Body of pancreas (tissue), 4 donors: Measurements from ENCODE around the gene VSIG2. TPM values are rescaled to one million over a fixed set of nuclear protein-coding genes. Genes with fewer than 3 reads are reported as not detected.

Experiments
- ATAC-seq: fragments of 150-250 bp; one replicate; pipeline ENCODE4 v1.9.1; 2016
- DNase-seq, 4 donors: peaks; one replicate each; pipeline ENCODE4 v3.0.0-alpha.2; 2019
- H3K27ac ChIP-seq, 4 donors: fragments of 200-600 bp; sonication (generic); 1 replicate in 3 of 4; 2 replicates in 1 of 4; pipeline versions ENCODE4 v1.5.1 to v1.6.1; 2016 to 2019; ENCODE audit warnings: mild to moderate bottlenecking in 1 of 4, mixed read lengths in 1 of 4, moderate library complexity in 1 of 4
- H3K27me3 ChIP-seq, 2 donors: fragments of 200-600 bp; sonication (generic); one replicate each; pipeline ENCODE4 v1.6.0; 2016; ENCODE audit warnings: mild to moderate bottlenecking in 1 of 2
- H3K36me3 ChIP-seq, 2 donors: fragments of 200-600 bp; sonication (generic); replicated peaks in 1 of 2; 2 replicates each; pipeline ENCODE4 v1.5.1; 2016; ENCODE audit warnings: low read depth in 2 of 2; ENCODE audit not compliant: insufficient read depth in 1 of 2
- H3K4me1 ChIP-seq: fragments of 200-600 bp; sonication (generic); one replicate; pipeline ENCODE4 v1.6.0; 2016
- H3K4me3 ChIP-seq, 2 donors: fragments of 200-600 bp; sonication (generic); 1 replicate in 1 of 2; 2 replicates in 1 of 2; pipeline ENCODE4 v1.5.1; 2016 to 2019
- H3K9me3 ChIP-seq, 3 donors: fragments of 200-600 bp; sonication (generic); 1 replicate in 2 of 3; 2 replicates in 1 of 3; pipeline ENCODE4 v1.5.1; 2016
- CTCF ChIP-seq, 7 experiments: fragments of 450-650 bp in 4 of 7; fragments of 200-600 bp in 3 of 7; sonication (generic) in 3 of 7; IDR thresholded peaks; one replicate each; pipeline ENCODE4 v1.5.1; 2016 to 2019; ENCODE audit warnings: antibody characterized with exemption in 7 of 7
- POLR2A ChIP-seq, 3 donors: fragments of 450-650 bp; IDR thresholded peaks; one replicate each; pipeline ENCODE4 v1.6.1; 2016; ENCODE audit warnings: antibody characterized with exemption in 3 of 3, mild to moderate bottlenecking in 2 of 3
- WGBS, 2 donors: methylation state at CpG; one replicate each; pipeline ENCODE4 v1.1.5; 2017; 5-methylcytosine and 5-hydroxymethylcytosine counted together
- intact Hi-C: fragments of 100-400 bp; cut with DNase I; formaldehyde crosslinking; loops from one replicate; pipeline ENCODE4 v1.15.1; 2023
- total RNA-seq, 2 donors: library from RNA; depleted of rRNA; stranded (reverse); fragments of >200 nt; gene quantifications; one replicate each; pipeline ENCODE4 v1.1.0, GENCODE V29; 2016

Gene VSIG2
- total RNA-seq, 2 donors from 2014 or later = 7.0 TPM; not detected in 1

GRCh38 chr11:124712392-124712791 lies 39.7 kb downstream of the VSIG2 start:
- DNase-seq (no peak), ATAC-seq (no peak)
- TF ChIP-seq POLR2A (IDR thresholded peaks at IDR 0.05) = no peak
- no peak for TF ChIP-seq CTCF (IDR thresholded peaks at IDR 0.05)
- Histone ChIP-seq H3K9me3 (no peaks in the 10 kb centered on the region), H3K27me3 (no peaks in the 10 kb centered on the region), H3K27ac (no peak overlapping the region), H3K36me3 (no peaks in the 10 kb centered on the region), H3K4me1 (peaks cover under 1% of the 10 kb centered on the region), H3K4me3 (no peak overlapping the region)
- WGBS, 2 donors = 49 to 54% methylated on average over 3 of the region's 3 CpGs
- intact Hi-C loops = no loop called here

DNA sequence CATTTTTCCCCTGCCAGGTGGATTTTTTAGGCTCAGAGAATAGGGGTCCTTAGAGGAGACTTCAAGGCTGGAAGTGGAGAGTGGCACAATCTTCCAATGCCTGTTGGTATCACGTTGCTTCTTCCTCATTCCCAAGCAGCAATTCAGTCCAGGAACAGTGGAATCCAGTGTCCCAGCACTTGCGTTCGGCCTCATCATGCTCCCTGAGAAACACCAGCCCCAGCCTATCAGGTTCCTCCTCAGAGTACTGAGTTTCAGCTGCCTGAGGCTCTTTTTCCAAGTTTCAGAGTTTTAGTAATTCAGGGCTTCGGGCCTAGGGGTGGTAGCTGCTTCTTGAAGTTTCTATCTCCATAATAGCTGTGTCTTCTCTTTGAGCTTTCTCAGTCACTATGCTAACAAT lies 44.2 kb downstream of the VSIG2 start:
- TF ChIP-seq CTCF (IDR thresholded peaks at IDR 0.05) (no peak), POLR2A (IDR thresholded peaks at IDR 0.05) (no peak)
- intact Hi-C loops = no loop called here
- DNase-seq = no peak

DNA sequence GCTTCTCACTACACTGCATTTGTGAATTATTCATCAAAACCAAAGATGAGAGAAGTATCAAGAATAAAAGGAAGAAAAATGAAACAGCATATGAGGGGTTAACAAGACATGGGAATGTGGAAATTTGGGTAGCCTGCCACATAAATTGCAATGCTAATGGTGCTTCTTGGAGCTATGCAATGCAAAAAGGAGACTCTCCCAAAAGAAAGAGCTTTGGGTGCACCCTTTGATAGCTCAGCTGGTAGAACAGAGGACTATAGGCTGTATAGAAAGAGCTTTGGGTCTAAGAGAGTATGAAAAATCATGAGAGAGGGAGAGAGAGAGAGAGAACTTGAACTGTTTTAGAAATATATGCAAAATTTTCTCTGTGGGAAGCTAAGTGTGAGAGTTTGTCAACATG lies 52.0 kb downstream of the VSIG2 start:
- no peak overlapping the region for H3K4me3 ChIP-seq
- no peak for TF ChIP-seq CTCF (IDR thresholded peaks at IDR 0.05)
- no peak for TF ChIP-seq POLR2A (IDR thresholded peaks at IDR 0.05)
- H3K9me3 ChIP-seq = no peaks in the 10 kb centered on the region
- H3K4me1 ChIP-seq = no peaks in the 10 kb centered on the region
- intact Hi-C loops = no loop called here
- no peaks in the 10 kb centered on the region for H3K27me3 ChIP-seq
- ATAC-seq = no peak
- no peak for DNase-seq
- no peak overlapping the region for H3K27ac ChIP-seq
- H3K36me3 ChIP-seq = no peaks in the 10 kb centered on the region

More for the DNA sequence above, 44.2 kb downstream of the VSIG2 start:
- H3K27me3 ChIP-seq = no peaks in the 10 kb centered on the region
- H3K36me3 ChIP-seq = no peaks in the 10 kb centered on the region
- no peak for ATAC-seq
- 70 to 85% methylated on average over 4 of the region's 4 CpGs for WGBS, 2 donors
- H3K9me3 ChIP-seq = no peaks in the 10 kb centered on the region
- no peak overlapping the region for H3K27ac ChIP-seq
- H3K4me3 ChIP-seq = no peak overlapping the region
- H3K4me1 ChIP-seq = no peaks in the 10 kb centered on the region

DNA sequence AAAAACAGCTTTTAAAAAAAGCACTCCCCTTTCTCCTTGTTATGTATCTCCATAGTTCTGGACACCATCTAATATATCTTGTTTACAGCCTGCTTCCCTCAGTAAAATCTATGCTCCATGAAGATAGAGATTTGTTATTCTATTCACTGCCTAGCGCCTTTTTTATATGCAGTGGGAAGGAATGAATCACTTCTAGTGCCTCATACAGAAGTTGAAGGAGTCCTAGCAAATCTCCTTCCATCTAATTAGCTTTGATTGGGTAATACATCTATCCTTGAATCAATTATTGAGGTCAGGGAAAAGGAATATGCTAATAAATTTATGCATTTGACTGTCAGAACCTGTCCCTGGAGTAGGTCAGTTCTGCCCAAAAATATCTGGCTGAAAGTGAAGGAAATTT lies 52.5 kb downstream of the VSIG2 start:
- no peak overlapping the region for H3K27ac ChIP-seq
- ATAC-seq = no peak
- H3K36me3 ChIP-seq = no peaks in the 10 kb centered on the region
- no peaks in the 10 kb centered on the region for H3K4me1 ChIP-seq
- DNase-seq = no peak
- H3K27me3 ChIP-seq = no peaks in the 10 kb centered on the region
- intact Hi-C loops = no loop called here
- H3K9me3 ChIP-seq = no peaks in the 10 kb centered on the region
- TF ChIP-seq CTCF (IDR thresholded peaks at IDR 0.05) (no peak), POLR2A (IDR thresholded peaks at IDR 0.05) (no peak)
- WGBS, 2 donors = 69 to 79% methylated on average over 1 of the region's 1 CpG
- H3K4me3 ChIP-seq = no peak overlapping the region

Other genes starting within 250 kb of the VSIG2 start
- not detected for gene OR8B12, start 208.6 kb downstream of the VSIG2 start, total RNA-seq
- not detected for gene OR8A1, start 182.3 kb downstream of the VSIG2 start, total RNA-seq
- not detected for gene PANX3, start 140.8 kb downstream of the VSIG2 start, total RNA-seq
- 10 to 100 TPM; 18.9 to 23.4 TPM for gene TBRG1, start 129.4 kb downstream of the VSIG2 start, total RNA-seq
- gene SIAE, start 78.5 kb downstream of the VSIG2 start, total RNA-seq = 10 to 100 TPM in 1 of 2 donors, 1 to 10 TPM in 1; 9.6 to 11.9 TPM
- 1 to 10 TPM; 1.3 to 2.6 TPM for gene SPA17, start 78.4 kb downstream of the VSIG2 start, total RNA-seq
- gene NRGN, start 12.3 kb downstream of the VSIG2 start, total RNA-seq = not detected
- gene ESAM, start 10.0 kb upstream of the VSIG2 start, total RNA-seq = 10 to 100 TPM; 11.7 to 20.8 TPM
- 10 to 100 TPM; 13.0 to 23.7 TPM for gene MSANTD2, start 48.2 kb upstream of the VSIG2 start, total RNA-seq
- gene ROBO3, start 113.2 kb upstream of the VSIG2 start, total RNA-seq = 1 to 10 TPM; 1.3 to 9.9 TPM
- 10 to 100 TPM; 13.2 to 21.4 TPM for gene ROBO4, start 145.6 kb upstream of the VSIG2 start, total RNA-seq
- gene HEPN1, start 167.0 kb upstream of the VSIG2 start, total RNA-seq = not detected
- gene HEPACAM, start 183.8 kb upstream of the VSIG2 start, total RNA-seq = 1 to 10 TPM in 1 of 2 donors, under 1 TPM in 1; 0.26 to 7.9 TPM
- gene CCDC15, start 201.9 kb upstream of the VSIG2 start, total RNA-seq = 1 to 10 TPM in 1 of 2 donors, under 1 TPM in 1; 0.99 to 1.6 TPM